Measurements from ENCODE around the gene GAS6.

GRCh38 chr13:113851480-113851803 is 12.4 kb downstream of the GAS6 start:
- TF ChIP-seq DIDO1 (tag; IDR thresholded peaks at IDR 0.05; ENCODE audit: low read depth): no peak
- TF ChIP-seq ZNF408 (CRISPR knock-in tag; IDR thresholded peaks at IDR 0.05; ENCODE audit: low read depth): no peak
- TF ChIP-seq ZNF24 (IDR thresholded peaks at IDR 0.05): no peak
- TF ChIP-seq RBM22 (IDR thresholded peaks at IDR 0.05; ENCODE audit: low read depth, low read length, poor library complexity, severe bottlenecking): no peak
- no peak for TF ChIP-seq XRCC4 (IDR thresholded peaks at IDR 0.05; ENCODE audit: extremely low read depth, insufficient read depth, insufficient read length)
- no peak for TF ChIP-seq POLR2A (conservative IDR thresholded peaks at IDR 0.05)
- no peak for TF ChIP-seq POU5F1 (IDR thresholded peaks at IDR 0.05; ENCODE audit: borderline replicate concordance, low read depth, low read length, partially characterized antibody)
- no peak for TF ChIP-seq ETS1 (conservative IDR thresholded peaks at IDR 0.05; ENCODE audit: control insufficient read depth, low read depth, low read length)

All from K562 (cell line).